Upper lobe of left lung (tissue), 6 donors: ENCODE data around the gene GRHL3. TPM values are rescaled to one million over a fixed set of nuclear protein-coding genes. Genes with fewer than 3 reads are reported as not detected.

Experiments
- ATAC-seq, 2 donors: fragments of 200-7000 bp; cut with Tn5 transposase; one replicate each; pipeline ENCODE4 v1.9.1; 2022; ENCODE audit warnings: mild to moderate bottlenecking in 2 of 2, moderate library complexity in 2 of 2; ENCODE audit not compliant: low FRiP score in 2 of 2
- DNase-seq, 2 donors: peaks; one replicate each; pipeline ENCODE4 v3.0.0-alpha.2; 2019 to 2020
- H3K27ac ChIP-seq, 4 donors: fragments of 200-600 bp; sonication (generic); one replicate each; pipeline ENCODE4 v1.5.1; 2016 to 2019
- H3K27me3 ChIP-seq, 4 donors: fragments of 200-600 bp; sonication (generic); one replicate each; pipeline ENCODE4 v1.5.1; 2017 to 2019
- H3K36me3 ChIP-seq, 4 donors: fragments of 200-600 bp; sonication (generic); one replicate each; pipeline ENCODE4 v1.5.1; 2016 to 2019
- H3K4me1 ChIP-seq, 4 donors: fragments of 200-600 bp; sonication (generic); one replicate each; pipeline ENCODE4 v1.5.1; 2018 to 2019
- H3K4me3 ChIP-seq, 4 donors: fragments of 200-600 bp; sonication (generic); one replicate each; pipeline ENCODE4 v1.5.1; 2017 to 2019; ENCODE audit warnings: mild to moderate bottlenecking in 2 of 4, moderate library complexity in 1 of 4
- H3K9me3 ChIP-seq, 4 donors: fragments of 200-600 bp; sonication (generic); one replicate each; pipeline ENCODE4 v1.5.1; 2018 to 2019
- CTCF ChIP-seq, 6 experiments: fragments of 450-650 bp in 4 of 6; fragments of 200-600 bp in 2 of 6; sonication (generic) in 2 of 6; IDR thresholded peaks; one replicate each; pipeline ENCODE4 v1.5.1; 2016 to 2019; ENCODE audit warnings: antibody characterized with exemption in 6 of 6
- EP300 ChIP-seq, 4 donors: sonication (generic); formaldehyde crosslinking; IDR thresholded peaks; one replicate each; pipeline ENCODE4 v1.5.1; 2017; ENCODE audit warnings: antibody characterized with exemption in 4 of 4, control low read depth in 2 of 4
- POLR2A ChIP-seq, 4 donors: fragments of 450-650 bp; IDR thresholded peaks; one replicate each; pipeline ENCODE4 v1.5.1; 2016 to 2017; ENCODE audit warnings: antibody characterized with exemption in 4 of 4, mild to moderate bottlenecking in 2 of 4
- POLR2AphosphoS5 ChIP-seq, 2 donors: sonication (generic); formaldehyde crosslinking; IDR thresholded peaks; one replicate each; pipeline ENCODE4 v1.5.1; 2017; ENCODE audit warnings: antibody characterized with exemption in 2 of 2
- WGBS, 2 donors: methylation state at CpG; one replicate each; pipeline ENCODE4 v1.1.5; 2017 to 2018; 5-methylcytosine and 5-hydroxymethylcytosine counted together
- total RNA-seq, 6 donors: library from RNA; depleted of rRNA in 4 of 6; stranded (reverse); fragments of >200 nt in 4 of 6; gene quantifications; one replicate each; pipeline versions ENCODE4 v1.1.0 to v1.2.1, GENCODE V29; 2016 to 2021
- donor health status: DM: no; HTN: no; CAD: no; lungs with moderate emphysema.
- donor health status: DM: no; HTN: yes; CAD: no; lungs with severe emphysema.

The GRHL3 gene
- total RNA-seq, 6 donors from 2014 or later: 0.09 to 0.24 TPM; not detected in 4

- Histone ChIP-seq H3K4me1 (no peaks in the 10 kb centered on the region), H3K4me3 (no peak overlapping the region), H3K27me3 (no peaks in the 10 kb centered on the region), H3K9me3 (no peaks in the 10 kb centered on the region), H3K27ac (no peak overlapping the region), H3K36me3 (no peaks in the 10 kb centered on the region)
- ATAC-seq: peak in 1 of 2 donors; percentile 3
- 80% methylated on average over 13 of the region's 13 CpGs; no CpG with 5 or more reads in 1 of the 2 donors for WGBS, 2 donors
- no peak for TF ChIP-seq POLR2AphosphoS5 (IDR thresholded peaks at IDR 0.05)
- no peak for TF ChIP-seq EP300 (IDR thresholded peaks at IDR 0.05)
- no peak for TF ChIP-seq POLR2A (IDR thresholded peaks at IDR 0.05)
- no peak for TF ChIP-seq CTCF (IDR thresholded peaks at IDR 0.05)
- peak in 1 of 2 donors; percentile 31 for DNase-seq
These were observed 24.4 kb downstream of the GRHL3 start for GRCh38 chr1:24343412-24344089.

GRCh38 chr1:24344090-24344742, 25.1 kb downstream of the GRHL3 start:
- H3K27ac ChIP-seq: no peak overlapping the region
- H3K4me3 ChIP-seq: no peak overlapping the region
- TF ChIP-seq POLR2A (IDR thresholded peaks at IDR 0.05) (no peak), POLR2AphosphoS5 (IDR thresholded peaks at IDR 0.05) (no peak), CTCF (IDR thresholded peaks at IDR 0.05) (no peak), EP300 (IDR thresholded peaks at IDR 0.05) (no peak)
- 84 to 89% methylated on average over 5 to 8 of the region's 8 CpGs for WGBS, 2 donors
- H3K27me3 ChIP-seq: no peaks in the 10 kb centered on the region
- no peaks in the 10 kb centered on the region for H3K4me1 ChIP-seq
- no peaks in the 10 kb centered on the region for H3K9me3 ChIP-seq
- no peaks in the 10 kb centered on the region for H3K36me3 ChIP-seq
- ATAC-seq: peak in 1 of 2 donors; percentile 23
- no peak for DNase-seq

GRCh38 chr1:24345334-24345733, 26.2 kb downstream of the GRHL3 start:
- Histone ChIP-seq H3K4me3 (no peak overlapping the region), H3K27ac (no peak overlapping the region), H3K36me3 (no peaks in the 10 kb centered on the region), H3K9me3 (no peaks in the 10 kb centered on the region), H3K4me1 (no peaks in the 10 kb centered on the region), H3K27me3 (no peaks in the 10 kb centered on the region)
- TF ChIP-seq EP300 (IDR thresholded peaks at IDR 0.05): no peak
- no peak for TF ChIP-seq CTCF (IDR thresholded peaks at IDR 0.05)
- no peak for TF ChIP-seq POLR2A (IDR thresholded peaks at IDR 0.05)
- no peak for TF ChIP-seq POLR2AphosphoS5 (IDR thresholded peaks at IDR 0.05)
- DNase-seq (no peak), ATAC-seq (no peak)
- 65 to 77% methylated on average over 4 to 5 of the region's 5 CpGs for WGBS, 2 donors

- no peaks in the 10 kb centered on the region for H3K36me3 ChIP-seq
- 83 to 86% methylated on average over 12 to 19 of the region's 19 CpGs for WGBS, 2 donors
These were observed 28.2 kb downstream of the GRHL3 start for GRCh38 chr1:24347159-24347934.

More at GRCh38 chr1:24347159-24347934, 28.2 kb downstream of the GRHL3 start:
- no peak for TF ChIP-seq CTCF (IDR thresholded peaks at IDR 0.05)
- TF ChIP-seq EP300 (IDR thresholded peaks at IDR 0.05): no peak
- TF ChIP-seq POLR2A (IDR thresholded peaks at IDR 0.05): no peak
- no peak for TF ChIP-seq POLR2AphosphoS5 (IDR thresholded peaks at IDR 0.05)
- DNase-seq: peak in 1 of 2 donors; percentile 61
- H3K27ac ChIP-seq: no peak overlapping the region
- H3K27me3 ChIP-seq: no peaks in the 10 kb centered on the region
- no peaks in the 10 kb centered on the region for H3K4me1 ChIP-seq
- ATAC-seq: no peak
- no peak overlapping the region for H3K4me3 ChIP-seq
- H3K9me3 ChIP-seq: no peaks in the 10 kb centered on the region
